ENCODE measurements around the gene GRB10.

DNA sequence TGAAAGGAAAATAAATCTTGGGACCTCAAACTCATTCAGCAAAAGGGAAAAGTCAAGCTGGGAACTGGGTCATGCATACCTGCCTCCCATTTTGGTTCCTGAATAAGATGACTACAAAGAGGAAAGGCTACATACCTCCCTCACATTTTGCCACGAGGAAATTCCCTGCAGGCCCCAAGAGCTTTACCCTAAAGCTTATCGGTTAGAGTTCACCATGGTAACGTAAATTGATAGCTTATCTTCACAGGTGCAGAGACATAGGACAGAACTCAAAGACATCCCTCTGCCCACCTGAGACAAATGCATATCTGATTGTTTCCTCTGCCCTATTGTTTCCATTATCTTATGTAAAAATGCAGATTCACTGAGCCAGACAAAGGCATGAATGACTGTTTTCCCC, 31.5 kb upstream of the GRB10 start:
- no peak for TF ChIP-seq POLR2A (IDR thresholded peaks at IDR 0.05; ENCODE audit: low read depth, low read length)
- no peak for TF ChIP-seq TAF1 (IDR thresholded peaks at IDR 0.05; ENCODE audit: borderline replicate concordance, low read depth, low read length)

Measured in GM12892 (cell line).